Muscle layer of duodenum (tissue), 2 donors: ENCODE measurements around the gene ARHGEF6.

Source experiments
- H3K27ac ChIP-seq: one replicate; pipeline ENCODE4 v1.7.0; 2013; ENCODE audit warnings: mild to moderate bottlenecking, low read length
- H3K27me3 ChIP-seq: one replicate; pipeline ENCODE4 v1.7.0; 2013; ENCODE audit warnings: low read depth, mild to moderate bottlenecking, control low read depth, low read length
- H3K36me3 ChIP-seq, 2 donors: one replicate each; pipeline ENCODE4 v1.7.0; 2013; ENCODE audit warnings: low read length in 2 of 2, control low read depth in 1 of 2, mild to moderate bottlenecking in 1 of 2; ENCODE audit not compliant: insufficient read depth in 2 of 2, control insufficient read depth in 1 of 2
- H3K4me1 ChIP-seq, 2 donors: one replicate each; pipeline ENCODE4 v1.7.0; 2013; ENCODE audit warnings: low read length in 2 of 2, mild to moderate bottlenecking in 2 of 2, control low read depth in 1 of 2, moderate library complexity in 1 of 2; ENCODE audit not compliant: insufficient read depth in 2 of 2, control insufficient read depth in 1 of 2
- H3K4me3 ChIP-seq, 2 donors: one replicate each; pipeline ENCODE4 v1.7.0; 2013; ENCODE audit warnings: low read length in 2 of 2, low read depth in 1 of 2, mild to moderate bottlenecking in 1 of 2
- H3K9me3 ChIP-seq, 2 donors: one replicate each; pipeline ENCODE4 v1.7.0; 2013; ENCODE audit warnings: low read length in 2 of 2, control low read depth in 1 of 2, mild to moderate bottlenecking in 1 of 2; ENCODE audit not compliant: control insufficient read depth in 1 of 2
- donor health status: healthy.

Gene ARHGEF6

DNA sequence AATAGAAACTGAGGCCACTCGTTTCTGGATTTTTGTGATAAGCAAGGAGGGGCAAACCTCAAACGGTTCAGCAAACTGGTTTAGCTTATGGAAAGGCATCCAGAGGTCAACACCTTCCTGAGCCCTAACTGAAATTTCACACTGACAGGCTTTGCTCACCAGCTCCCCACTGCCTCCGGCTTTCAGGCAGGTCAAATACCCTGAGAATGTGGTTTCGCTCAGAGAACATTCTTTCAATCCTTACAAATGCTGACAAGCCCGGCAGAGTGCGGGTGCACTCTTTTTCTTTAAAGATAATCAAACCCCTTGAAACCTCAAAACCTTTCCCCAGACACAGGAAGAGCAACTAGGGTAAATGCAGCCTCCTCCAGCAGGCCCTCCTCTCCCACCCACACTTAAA lies 91.3 kb downstream of the ARHGEF6 start:
- Histone ChIP-seq H3K9me3 (no peaks in the 10 kb centered on the region), H3K27me3 (no peaks in the 10 kb centered on the region), H3K27ac (no peak overlapping the region), H3K4me3 (no peak overlapping the region), H3K36me3 (peaks cover 6 to 14% of the 10 kb centered on the region in 2 donors), H3K4me1 (no peaks in the 10 kb centered on the region)

DNA sequence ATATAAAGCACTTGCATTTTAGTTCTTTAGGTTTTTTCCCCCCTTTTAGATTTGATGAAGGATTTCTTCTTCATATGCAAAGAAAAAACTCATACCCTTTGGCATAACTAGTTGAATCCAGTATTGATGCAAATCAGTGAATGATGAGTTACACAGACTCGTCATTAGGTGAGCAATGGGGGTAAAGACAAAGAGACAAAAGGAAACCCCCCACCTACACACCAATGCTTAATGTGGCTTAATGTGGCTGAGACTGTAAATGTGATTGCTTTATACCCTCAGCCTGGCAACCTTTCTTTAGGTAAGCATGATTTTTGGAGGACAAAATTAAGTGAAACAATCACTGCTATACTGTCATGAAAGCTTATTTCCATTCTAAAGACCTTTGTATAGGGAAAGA lies 93.3 kb downstream of the ARHGEF6 start:
- Histone ChIP-seq H3K9me3 (no peaks in the 10 kb centered on the region), H3K4me1 (no peaks in the 10 kb centered on the region), H3K27me3 (no peaks in the 10 kb centered on the region), H3K36me3 (peaks cover 7 to 18% of the 10 kb centered on the region in 2 donors), H3K27ac (no peak overlapping the region), H3K4me3 (no peak overlapping the region)

DNA sequence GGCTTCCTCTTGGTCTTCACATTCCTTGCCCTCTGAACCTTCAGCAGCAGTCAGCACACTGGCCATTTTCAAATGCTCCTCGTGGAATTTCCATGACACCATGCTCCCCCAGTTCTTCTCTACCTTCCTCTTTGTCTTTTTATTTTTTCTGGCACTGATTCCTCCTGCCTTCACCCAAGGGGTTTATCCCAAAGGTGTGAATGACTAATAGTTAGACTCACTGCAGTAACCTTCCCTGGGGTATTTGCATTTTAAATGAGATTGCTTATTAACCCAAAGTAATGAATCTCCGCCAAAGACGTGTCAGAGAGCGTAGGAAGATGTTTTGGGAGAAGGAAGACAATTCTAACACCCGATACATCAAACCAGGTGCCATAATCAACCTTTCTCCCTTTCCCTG lies 96.6 kb downstream of the ARHGEF6 start:
- peaks cover 11 to 27% of the 10 kb centered on the region in 2 donors for H3K36me3 ChIP-seq
- no peak overlapping the region for H3K27ac ChIP-seq
- H3K4me3 ChIP-seq = no peak overlapping the region
- no peaks in the 10 kb centered on the region for H3K4me1 ChIP-seq
- no peaks in the 10 kb centered on the region for H3K9me3 ChIP-seq
- no peaks in the 10 kb centered on the region for H3K27me3 ChIP-seq

DNA sequence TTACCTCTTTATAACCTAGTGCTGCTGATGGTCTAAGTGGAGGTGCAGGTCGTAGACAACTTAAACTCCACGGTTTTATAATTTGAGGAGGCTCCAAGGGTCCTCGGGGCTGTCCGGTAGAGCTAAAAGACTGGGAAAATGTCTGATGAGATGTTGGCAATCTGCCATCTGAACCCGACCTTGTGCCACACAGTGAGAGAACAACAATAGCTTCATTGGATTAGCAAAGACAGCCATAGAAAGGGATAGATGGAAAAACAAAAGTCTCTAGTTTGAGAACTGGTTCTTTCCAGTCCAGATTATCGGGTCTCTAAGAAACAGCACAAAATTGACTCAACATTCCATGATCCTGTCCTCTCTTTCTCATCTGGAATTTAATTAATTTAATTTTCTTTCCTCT lies 101.2 kb downstream of the ARHGEF6 start:
- no peak overlapping the region for H3K27ac ChIP-seq
- H3K4me1 ChIP-seq = no peaks in the 10 kb centered on the region
- peaks cover 5 to 14% of the 10 kb centered on the region in 2 donors for H3K36me3 ChIP-seq
- no peaks in the 10 kb centered on the region for H3K9me3 ChIP-seq
- no peak overlapping the region for H3K4me3 ChIP-seq
- H3K27me3 ChIP-seq = no peaks in the 10 kb centered on the region

DNA sequence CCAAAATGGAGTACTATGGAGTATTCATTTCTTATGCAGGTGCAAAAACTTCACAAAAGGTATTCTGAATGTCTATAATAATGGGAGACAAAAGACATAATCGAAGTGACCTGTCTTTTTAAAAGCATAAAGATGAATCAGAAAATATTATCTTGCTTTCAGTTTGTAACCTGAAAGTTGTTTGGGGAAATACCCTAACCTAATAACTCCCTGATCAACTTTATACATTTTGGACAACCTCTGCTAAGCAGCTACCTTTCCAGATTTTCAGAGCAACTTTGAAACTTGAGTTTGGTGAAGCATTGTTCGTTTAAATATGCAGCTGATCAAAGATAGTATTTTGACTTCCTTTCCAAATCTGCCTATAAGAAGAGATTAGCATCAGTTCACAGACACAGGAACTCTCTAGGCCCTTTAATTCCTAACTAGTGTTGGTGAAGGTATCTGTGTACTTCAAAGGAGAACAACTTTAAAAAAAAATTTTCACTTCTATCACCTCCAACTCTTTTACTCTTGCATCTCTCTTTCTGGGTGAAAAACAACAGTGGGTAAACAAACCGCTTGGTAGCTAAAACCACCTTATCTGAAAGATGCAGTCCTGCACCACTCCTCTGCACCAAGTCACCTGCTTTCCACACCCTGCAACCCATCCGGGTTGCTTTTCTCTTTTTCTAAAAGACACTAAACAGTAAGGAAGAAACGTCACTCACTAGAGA lies 106.3 kb downstream of the ARHGEF6 start:
- Histone ChIP-seq H3K4me3 (no peak overlapping the region), H3K27ac (no peak overlapping the region), H3K4me1 (no peaks in the 10 kb centered on the region), H3K36me3 (peaks cover 13 to 18% of the 10 kb centered on the region in 2 donors), H3K27me3 (no peaks in the 10 kb centered on the region), H3K9me3 (no peaks in the 10 kb centered on the region)

DNA sequence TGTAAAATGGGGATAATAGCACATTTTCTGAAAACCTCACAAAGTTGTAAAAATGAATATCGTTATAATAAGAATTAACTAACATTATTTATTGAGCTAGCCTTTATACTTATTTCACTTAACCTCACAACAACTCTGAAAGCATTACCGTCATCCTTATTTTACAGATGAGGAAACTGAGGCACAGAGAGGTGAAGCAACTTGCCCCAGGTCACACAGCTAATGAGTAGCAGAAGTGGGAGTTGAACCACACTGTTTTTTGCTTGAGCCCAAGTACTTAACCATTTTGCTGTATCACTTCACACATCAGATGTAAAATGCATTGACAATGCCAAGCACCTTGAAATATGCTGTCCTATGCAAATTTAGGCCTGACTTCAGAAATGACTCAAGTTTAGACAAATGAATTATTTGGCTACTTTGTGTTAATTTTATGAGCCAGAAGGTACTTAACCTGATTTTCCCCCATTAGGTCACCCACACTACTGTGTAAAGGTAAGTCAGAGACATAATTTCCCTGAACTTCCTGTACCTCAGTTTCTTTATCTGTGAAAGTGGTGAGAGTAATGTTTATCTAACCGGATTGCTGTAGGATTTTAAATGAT lies 109.6 kb downstream of the ARHGEF6 start:
- no peaks in the 10 kb centered on the region for H3K9me3 ChIP-seq
- no peaks in the 10 kb centered on the region for H3K27me3 ChIP-seq
- peaks cover 28 to 30% of the 10 kb centered on the region in 2 donors for H3K36me3 ChIP-seq
- H3K4me1 ChIP-seq = no peaks in the 10 kb centered on the region
- no peak overlapping the region for H3K4me3 ChIP-seq
- no peak overlapping the region for H3K27ac ChIP-seq

DNA sequence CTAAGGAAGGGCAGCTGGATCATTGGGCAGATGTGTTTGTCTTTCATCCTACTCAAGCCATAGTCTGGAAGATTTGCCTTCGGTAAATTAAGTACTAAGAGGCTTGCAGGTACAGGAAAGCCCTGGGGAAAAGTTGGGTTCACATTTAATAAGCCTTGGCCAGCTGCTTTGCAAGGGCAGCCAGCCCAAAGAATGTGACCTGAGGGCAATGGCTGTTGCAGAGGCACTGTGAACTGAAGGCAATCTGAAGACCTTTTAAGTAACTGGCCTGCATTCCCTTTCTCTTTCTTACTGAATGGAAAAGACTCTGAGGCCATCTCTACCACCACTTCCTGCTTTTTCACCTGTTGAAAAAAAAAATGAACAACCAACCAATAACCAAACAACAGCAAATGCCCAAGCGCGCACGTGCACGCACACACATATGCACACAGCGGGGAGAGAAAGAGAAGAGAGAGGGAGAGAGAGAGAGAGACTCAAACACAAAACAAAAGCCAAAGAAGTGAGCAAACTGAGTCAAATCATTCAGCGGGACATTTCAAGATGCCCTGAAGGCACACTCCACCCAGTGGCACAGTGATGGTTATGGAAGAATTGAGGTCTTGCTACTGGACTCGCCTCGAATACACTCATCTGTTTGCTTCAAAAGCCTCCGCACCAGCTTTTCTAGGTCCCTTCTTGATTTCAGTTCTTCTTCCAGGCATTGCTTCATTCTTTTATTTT lies 113.1 kb downstream of the ARHGEF6 start:
- Histone ChIP-seq H3K36me3 (peaks cover 32 to 48% of the 10 kb centered on the region in 2 donors), H3K9me3 (no peaks in the 10 kb centered on the region), H3K27ac (no peak overlapping the region), H3K27me3 (no peaks in the 10 kb centered on the region), H3K4me1 (no peaks in the 10 kb centered on the region), H3K4me3 (no peak overlapping the region)

DNA sequence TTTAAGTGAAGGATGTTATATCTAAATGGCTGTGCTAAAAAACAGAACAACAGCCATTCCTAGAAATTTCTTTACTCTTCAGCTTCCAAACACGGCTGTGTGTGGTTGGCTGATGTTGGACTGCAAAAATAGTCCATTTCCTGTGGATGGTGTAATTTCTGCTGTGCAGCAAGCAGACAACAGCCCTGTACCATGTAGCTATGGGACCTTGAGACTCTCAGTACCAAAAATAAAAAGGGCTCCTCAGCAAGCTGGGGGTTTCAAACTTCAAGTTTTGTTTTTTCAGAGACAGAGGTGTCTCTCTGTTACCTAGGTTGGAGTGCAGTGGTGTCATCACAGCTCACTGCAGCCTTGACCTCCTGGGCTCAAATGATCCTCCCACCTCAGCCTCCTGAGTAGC lies 114.6 kb downstream of the ARHGEF6 start:
- Histone ChIP-seq H3K4me3 (no peak overlapping the region), H3K27me3 (no peaks in the 10 kb centered on the region), H3K9me3 (no peaks in the 10 kb centered on the region), H3K27ac (no peak overlapping the region), H3K4me1 (no peaks in the 10 kb centered on the region), H3K36me3 (peaks cover 23 to 38% of the 10 kb centered on the region in 2 donors)

DNA sequence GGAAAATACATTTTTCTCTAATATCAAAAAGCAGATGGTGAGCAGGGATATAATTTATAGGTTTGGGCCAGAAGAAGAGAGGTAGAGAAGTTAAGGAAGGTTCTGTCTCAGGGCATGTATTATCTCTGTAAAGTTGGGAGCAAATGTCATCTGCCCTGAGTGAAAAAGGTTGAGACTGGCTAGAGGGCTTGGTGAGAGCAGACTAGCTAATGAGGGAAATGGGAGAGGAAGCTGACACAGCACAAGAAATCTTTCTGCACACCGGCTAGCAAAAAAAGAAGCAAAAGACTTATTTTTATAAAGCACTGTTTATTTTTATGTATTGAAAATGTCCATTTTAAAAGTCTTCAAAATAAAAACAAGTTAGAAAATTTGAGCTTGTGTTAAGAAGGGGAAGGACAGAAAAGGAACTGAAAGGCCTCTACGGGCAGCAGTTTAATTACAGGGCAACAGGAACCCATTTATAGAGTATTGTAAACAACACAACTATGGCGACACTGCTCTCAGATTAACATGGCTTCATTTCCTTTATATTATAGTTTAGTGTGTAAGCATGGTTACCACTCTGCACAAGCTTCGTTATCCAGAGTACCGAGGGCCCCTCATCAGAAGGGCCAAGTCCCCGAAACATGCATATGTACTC lies 115.4 kb downstream of the ARHGEF6 start:
- Histone ChIP-seq H3K27ac (no peak overlapping the region), H3K36me3 (peaks cover 19 to 38% of the 10 kb centered on the region in 2 donors)

DNA sequence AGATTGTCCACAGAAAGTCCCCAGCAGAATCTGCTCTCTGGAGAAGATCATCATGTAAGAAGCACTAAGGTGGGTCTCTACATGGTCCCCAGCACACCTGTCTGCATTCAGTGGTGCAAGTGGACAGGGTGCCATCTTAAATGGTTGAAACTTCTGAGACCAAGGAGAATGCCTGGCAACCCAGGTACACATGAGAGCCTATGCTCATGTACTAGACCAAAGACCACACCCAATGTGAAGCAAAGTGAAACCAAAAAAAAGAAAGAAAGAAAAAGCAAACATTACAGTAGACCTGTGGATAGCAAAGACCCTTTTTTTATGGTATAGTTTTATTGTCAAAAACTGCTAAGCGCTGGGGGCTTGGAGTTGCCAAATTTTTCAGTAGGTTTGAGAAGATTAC lies 117.8 kb downstream of the ARHGEF6 start:
- Histone ChIP-seq H3K4me3 (no peak overlapping the region), H3K27me3 (no peaks in the 10 kb centered on the region), H3K27ac (no peak overlapping the region), H3K36me3 (peaks cover 10 to 28% of the 10 kb centered on the region in 2 donors), H3K9me3 (no peaks in the 10 kb centered on the region), H3K4me1 (no peaks in the 10 kb centered on the region)

More for the DNA sequence above, 115.4 kb downstream of the ARHGEF6 start:
- H3K4me1 ChIP-seq = no peaks in the 10 kb centered on the region
- no peaks in the 10 kb centered on the region for H3K9me3 ChIP-seq
- H3K27me3 ChIP-seq = no peaks in the 10 kb centered on the region
- no peak overlapping the region for H3K4me3 ChIP-seq

DNA sequence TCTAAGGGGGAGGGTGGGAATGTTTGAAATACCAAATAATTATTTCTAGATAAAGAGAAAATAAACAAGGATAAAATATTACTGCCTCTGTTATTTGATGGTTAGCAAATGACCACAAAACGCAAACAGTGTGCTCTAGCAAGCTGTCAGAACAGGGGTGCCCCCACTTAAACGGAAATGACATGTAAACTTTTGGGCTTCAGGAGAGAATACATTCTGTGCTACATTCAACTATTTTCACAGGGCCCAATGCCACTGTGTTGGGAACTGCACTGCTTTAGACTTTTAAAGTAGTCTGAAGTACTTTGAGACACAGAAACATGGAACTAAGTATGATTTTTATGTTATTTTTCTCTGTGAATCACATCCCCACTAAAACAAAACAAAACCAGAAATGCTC lies 118.6 kb downstream of the ARHGEF6 start:
- Histone ChIP-seq H3K9me3 (no peaks in the 10 kb centered on the region), H3K4me3 (no peak overlapping the region), H3K27ac (no peak overlapping the region), H3K36me3 (peaks cover 10 to 23% of the 10 kb centered on the region in 2 donors), H3K4me1 (no peaks in the 10 kb centered on the region), H3K27me3 (no peaks in the 10 kb centered on the region)
